ENCODE data around the gene GPD2.
"Not testable (repeated sequence)": the region's sequence is repeated elsewhere in the genome, so short reads cannot be mapped to it uniquely, and the experiment has no call there.

GPD2 gene

DNA sequence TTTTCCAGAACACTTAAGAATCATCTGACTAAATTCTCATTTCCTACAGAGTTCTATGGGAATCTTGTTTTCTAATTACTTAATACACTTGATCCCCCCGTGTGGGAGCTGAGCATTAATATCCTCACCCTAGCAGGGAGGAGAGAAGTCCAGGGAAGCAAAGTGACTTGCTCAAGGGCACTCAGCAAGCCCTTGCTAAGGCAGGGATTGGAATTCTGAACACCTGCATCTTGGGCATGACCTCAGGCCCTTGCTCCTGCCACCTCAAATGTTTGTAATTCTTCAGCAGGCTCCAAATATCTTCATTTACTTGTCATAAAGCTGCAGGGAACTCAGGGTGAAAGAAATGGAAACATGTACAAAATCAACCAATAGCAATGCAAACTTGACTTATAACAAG is 162.4 kb downstream of the GPD2 start:
- DNase-seq = no peak

- no peak for DNase-seq
Observed at GRCh38 chr2:156600196-156600595, 164.0 kb downstream of the GPD2 start.

- no peak for DNase-seq
Observed at GRCh38 chr2:156601855-156602551, 165.8 kb downstream of the GPD2 start.

DNA sequence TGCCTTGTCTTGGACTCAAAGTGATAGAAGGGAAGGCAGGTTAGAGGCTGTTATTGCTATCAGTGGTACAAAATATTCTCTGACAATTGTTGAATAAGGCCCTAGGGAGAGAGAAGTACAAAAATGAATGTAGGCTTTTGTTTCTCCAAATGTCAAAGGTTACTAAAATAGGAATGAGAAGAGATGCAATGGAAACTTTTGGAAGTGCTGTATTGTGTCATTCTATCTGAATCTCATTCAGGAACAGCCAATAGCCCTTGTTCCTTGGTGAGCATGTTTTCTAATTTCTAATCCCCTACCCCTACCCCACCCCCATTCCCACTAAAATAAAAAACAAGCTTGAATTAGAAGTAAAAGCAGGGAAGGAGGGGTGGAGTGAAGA is 166.4 kb downstream of the GPD2 start:
- DNase-seq = no peak

- DNase-seq = no peak
Observed at GRCh38 chr2:156615836-156616322, 179.7 kb downstream of the GPD2 start.

DNA sequence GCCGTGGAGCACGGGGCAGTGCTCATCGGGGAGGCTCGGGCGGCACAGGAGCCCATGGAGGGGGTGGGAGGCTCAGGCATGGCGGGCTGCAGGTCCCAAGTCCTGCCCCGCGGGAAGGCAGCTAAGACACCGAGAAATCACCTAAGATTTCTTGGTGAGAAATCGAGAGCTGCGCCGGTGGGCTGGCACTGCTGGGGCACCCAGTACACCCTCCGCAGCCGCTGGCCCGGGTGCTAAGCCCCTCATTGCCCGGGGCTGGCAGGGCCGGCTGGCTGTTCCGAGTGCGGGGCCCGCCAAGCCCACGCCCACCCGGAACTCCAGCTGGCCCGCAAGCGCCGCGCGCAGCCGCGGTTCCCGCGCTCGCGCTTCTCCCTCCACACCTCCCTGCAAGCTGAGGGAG is 181.9 kb downstream of the GPD2 start:
- not testable (repeated sequence) for DNase-seq

DNA sequence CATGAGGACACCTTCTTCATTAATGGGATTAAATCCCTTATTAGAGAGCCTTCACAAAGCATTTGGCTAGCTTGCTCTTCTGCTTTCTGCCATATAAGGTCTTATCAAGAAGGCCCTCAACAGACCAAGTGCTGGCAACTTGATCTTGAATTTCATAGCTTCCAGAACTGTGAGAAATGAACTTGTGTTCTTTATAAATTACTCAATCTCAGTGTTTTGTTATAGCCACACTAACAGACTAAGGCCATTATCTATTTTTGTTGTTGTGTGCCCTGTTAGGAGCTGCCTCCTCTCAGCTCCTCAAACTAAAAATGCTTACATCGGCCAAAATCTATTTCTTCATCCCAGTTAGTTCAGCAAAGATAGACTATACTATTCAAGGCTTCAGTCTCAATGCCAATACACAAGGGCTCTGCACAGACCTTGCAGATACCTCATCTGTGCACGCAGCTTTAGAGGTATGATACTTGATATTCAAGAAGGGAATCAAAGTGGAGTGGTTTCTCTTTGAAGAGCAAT is 182.9 kb downstream of the GPD2 start:
- no peak for DNase-seq

DNA sequence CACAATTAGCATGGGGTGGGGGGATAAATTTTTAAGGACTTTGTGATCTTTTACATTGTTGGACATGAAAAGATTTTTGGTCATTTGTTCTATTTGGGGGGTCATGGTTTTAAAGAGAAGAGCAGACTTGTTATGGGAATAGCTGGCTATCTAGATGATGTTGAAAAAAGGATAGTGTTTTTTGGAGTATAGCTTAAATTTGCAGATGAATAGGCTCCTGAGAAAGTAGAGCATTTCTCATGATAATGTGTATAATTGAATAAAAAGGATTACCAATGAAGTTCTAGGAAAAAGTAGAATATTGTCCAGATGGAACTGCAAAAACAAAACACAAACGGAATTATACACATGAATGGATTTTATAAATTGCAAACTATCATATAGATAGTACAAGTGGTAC is 186.3 kb downstream of the GPD2 start:
- DNase-seq = no peak

- DNase-seq = no peak
Observed at GRCh38 chr2:156625360-156626170, 189.4 kb downstream of the GPD2 start.

DNA sequence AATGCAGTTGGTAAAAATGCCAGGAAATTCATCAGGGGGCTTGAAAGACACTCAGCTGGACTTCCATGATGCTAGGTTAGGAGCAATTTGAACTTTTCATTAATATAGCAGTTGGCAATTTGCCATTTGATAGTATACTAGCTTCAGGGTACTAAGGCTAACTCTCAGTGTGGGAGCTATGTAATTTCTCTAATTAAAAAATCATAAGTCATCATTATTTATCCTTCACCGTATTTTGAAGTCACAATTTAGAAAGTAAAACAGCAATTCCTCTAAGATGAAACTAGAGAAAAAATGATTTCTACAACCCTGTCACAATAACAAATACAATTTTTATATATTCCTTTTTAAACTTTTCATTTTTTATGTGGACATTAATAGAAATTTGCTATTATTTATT is 190.8 kb downstream of the GPD2 start:
- no peak for DNase-seq

GRCh38 chr2:156630579-156631337 is 194.6 kb downstream of the GPD2 start:
- no peak for DNase-seq

- DNase-seq = no peak
Observed at GRCh38 chr2:156635646-156636045, 199.5 kb downstream of the GPD2 start.
